Sigmoid colon (tissue), 4 donors: ENCODE measurements around the gene FGL2.

ENCODE experiments used
- EP300 ChIP-seq, 4 donors: sonication (generic); formaldehyde crosslinking; IDR thresholded peaks; one replicate each; pipeline ENCODE4 v1.6.1; 2017; ENCODE audit warnings: antibody characterized with exemption in 4 of 4
- POLR2A ChIP-seq, 2 donors: fragments of 450-650 bp; IDR thresholded peaks; one replicate each; pipeline ENCODE4 v1.6.1; 2016; ENCODE audit warnings: antibody characterized with exemption in 2 of 2, mild to moderate bottlenecking in 2 of 2, moderate library complexity in 2 of 2
- POLR2AphosphoS5 ChIP-seq, 4 donors: sonication (generic); formaldehyde crosslinking; IDR thresholded peaks; one replicate each; pipeline ENCODE4 v1.6.1; 2017; ENCODE audit warnings: antibody characterized with exemption in 4 of 4
- TF ChIP-seq, protein P1 (sequence below), 4 experiments: fragments of 450-650 bp in 3 of 4; fragments of 200-600 bp in 1 of 4; IDR thresholded peaks; one replicate each; pipeline ENCODE4 v1.5.1; 2016 to 2019; ENCODE audit warnings: antibody characterized with exemption in 4 of 4, mild to moderate bottlenecking in 3 of 4, moderate library complexity in 2 of 4

DNA sequence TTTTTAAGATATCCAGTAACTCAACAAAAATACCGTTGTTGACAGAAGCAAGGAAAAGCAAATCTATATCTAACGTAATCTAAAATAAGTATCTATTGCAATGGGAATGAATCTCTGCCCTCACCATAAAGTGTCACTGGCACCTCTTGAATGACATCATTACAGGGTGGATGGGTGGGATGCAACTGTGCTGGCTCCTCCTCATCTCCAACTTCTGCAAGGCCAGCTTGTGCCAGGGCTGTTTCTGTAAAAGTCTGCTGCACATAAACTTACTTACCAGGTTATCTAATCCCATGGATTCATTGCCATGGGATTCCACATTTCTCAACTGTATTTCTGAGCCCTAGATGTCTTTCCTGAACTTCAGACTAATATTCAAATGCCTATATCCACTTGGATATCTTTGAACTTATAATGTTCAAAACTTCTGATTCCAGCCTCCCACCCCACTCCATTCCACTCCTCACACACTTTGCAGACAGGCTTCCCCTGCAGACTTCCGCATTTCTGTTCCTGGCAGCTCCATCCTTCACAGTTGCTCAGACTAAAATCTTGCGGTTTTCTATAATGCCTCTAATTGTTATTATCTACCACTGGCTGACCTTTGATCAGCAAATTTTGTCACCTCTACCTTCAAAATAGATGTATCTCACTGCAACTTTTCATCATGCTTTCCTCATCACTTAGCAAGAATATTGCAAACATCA is 10.7 kb downstream of the FGL2 start:
- TF ChIP-seq, protein P1, sequence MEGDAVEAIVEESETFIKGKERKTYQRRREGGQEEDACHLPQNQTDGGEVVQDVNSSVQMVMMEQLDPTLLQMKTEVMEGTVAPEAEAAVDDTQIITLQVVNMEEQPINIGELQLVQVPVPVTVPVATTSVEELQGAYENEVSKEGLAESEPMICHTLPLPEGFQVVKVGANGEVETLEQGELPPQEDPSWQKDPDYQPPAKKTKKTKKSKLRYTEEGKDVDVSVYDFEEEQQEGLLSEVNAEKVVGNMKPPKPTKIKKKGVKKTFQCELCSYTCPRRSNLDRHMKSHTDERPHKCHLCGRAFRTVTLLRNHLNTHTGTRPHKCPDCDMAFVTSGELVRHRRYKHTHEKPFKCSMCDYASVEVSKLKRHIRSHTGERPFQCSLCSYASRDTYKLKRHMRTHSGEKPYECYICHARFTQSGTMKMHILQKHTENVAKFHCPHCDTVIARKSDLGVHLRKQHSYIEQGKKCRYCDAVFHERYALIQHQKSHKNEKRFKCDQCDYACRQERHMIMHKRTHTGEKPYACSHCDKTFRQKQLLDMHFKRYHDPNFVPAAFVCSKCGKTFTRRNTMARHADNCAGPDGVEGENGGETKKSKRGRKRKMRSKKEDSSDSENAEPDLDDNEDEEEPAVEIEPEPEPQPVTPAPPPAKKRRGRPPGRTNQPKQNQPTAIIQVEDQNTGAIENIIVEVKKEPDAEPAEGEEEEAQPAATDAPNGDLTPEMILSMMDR (IDR thresholded peaks at IDR 0.05): no peak
- no peak for TF ChIP-seq POLR2A (IDR thresholded peaks at IDR 0.05)
- TF ChIP-seq POLR2AphosphoS5 (IDR thresholded peaks at IDR 0.05): no peak
- no peak for TF ChIP-seq EP300 (IDR thresholded peaks at IDR 0.05)
